HG03139 (cell line): ENCODE results near the gene LPP.

ENCODE experiments used
- ATAC-seq: cut with Tn5 transposase; IDR thresholded peaks from one replicate; pipeline ENCODE4 v1.9.1; 2021; ENCODE audit not compliant: unreplicated experiment

Gene LPP

DNA sequence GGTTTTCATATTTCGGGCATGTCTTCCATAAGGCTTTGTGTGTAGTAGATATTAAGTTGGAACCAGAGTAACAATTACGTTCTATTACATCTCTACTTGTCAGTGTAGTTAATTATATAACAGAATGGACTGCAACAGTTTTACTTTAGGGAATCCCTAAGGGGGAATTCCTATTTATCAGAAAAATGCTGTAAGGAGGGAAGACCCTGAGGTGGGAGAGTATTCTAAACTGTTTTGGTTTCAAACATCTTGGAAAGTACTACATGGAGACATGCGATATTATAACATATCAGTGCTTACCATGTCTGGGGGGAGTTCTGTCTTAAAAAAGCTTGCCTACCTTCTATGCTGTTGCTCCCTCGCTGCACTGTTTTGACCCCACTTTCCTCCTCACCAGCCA lies 238.1 kb downstream of the LPP start:
- no peak for ATAC-seq

- no peak for ATAC-seq
These were observed 240.7 kb downstream of the LPP start for GRCh38 chr3:188394623-188395022.

DNA sequence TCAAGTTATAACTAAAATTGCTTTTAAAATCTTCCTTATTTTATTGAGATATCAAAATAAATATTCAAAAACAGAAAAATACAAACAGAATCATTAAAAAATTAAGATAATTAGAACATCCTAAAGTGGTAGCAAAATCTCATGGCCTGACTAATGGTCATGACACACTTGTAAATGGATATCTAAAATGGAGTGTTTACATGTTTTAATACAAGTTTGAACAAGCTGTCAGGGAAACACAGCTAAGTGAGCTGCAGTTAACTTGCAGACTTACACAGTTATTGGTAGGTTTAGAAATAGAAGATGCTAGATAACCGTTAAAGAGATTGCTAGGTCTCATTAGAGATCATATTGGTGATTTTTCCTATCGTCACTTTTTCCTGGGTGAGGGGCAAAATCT lies 242.3 kb downstream of the LPP start:
- no peak for ATAC-seq

DNA sequence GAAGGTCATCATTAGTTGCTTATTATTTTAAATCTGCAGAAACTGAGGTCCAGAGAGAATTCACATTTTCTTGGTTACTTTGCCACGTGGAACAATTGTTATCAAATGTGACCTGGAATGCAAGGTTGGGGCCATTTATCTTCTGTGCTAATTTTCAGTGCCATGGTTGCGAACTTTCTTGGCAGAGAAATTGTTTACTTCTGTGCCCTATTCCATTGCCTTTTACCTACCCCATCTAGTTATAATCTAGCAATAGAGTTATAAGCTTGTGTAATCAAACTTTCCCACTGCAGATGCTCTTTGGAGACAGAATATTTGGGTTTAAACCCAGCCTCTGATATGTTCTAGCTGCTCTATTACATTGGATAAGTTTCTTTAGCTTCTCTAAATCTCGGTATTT lies 242.9 kb downstream of the LPP start:
- no peak for ATAC-seq

GRCh38 chr3:188397766-188398705 lies 244.1 kb downstream of the LPP start:
- no peak for ATAC-seq

- peak; percentile 90 for ATAC-seq
These were observed 246.7 kb downstream of the LPP start for GRCh38 chr3:188400494-188401243.

- ATAC-seq = no peak
These were observed 247.5 kb downstream of the LPP start for GRCh38 chr3:188401244-188401993.

- ATAC-seq = no peak
These were observed 248.3 kb downstream of the LPP start for GRCh38 chr3:188402229-188402628.

DNA sequence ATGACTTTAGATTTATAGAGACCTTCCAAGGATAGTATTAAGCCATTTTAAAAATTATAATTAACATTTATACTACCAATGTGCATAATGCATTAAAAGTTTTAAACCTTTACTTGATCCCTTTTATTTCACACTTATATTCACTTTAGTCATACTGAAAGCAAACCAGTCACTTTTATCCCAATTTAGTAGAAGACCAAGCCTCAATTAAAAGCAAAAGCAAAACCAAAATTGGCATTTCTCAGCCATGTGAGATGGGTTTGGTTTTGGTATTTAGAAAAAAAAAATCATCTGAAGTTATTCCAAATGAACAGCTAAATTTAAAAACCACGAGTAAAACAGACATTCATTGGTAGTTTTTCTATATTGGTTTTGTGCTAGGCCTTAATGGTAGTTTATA lies 249.4 kb downstream of the LPP start:
- no peak for ATAC-seq

GRCh38 chr3:188404124-188404523 lies 250.2 kb downstream of the LPP start:
- ATAC-seq = no peak

DNA sequence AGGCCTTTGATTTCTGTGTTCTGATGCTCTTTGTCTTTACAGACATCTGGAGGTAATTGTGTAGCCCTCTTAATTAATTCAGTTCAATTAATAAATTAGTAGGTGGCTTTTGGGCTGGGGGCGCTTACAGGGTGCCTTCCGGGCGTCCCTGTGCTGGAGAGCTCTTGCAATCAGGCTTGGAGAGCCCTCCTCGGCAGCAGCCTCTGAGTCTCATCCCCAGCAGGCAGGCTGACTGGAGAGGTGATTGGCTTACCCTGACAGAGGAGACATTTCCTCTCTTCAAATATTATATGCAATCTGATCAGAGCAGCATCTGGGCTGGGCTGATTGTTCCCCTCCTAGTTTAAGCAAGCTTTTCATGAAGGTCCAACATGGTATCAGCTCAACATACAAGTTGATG lies 250.7 kb downstream of the LPP start:
- no peak for ATAC-seq

DNA sequence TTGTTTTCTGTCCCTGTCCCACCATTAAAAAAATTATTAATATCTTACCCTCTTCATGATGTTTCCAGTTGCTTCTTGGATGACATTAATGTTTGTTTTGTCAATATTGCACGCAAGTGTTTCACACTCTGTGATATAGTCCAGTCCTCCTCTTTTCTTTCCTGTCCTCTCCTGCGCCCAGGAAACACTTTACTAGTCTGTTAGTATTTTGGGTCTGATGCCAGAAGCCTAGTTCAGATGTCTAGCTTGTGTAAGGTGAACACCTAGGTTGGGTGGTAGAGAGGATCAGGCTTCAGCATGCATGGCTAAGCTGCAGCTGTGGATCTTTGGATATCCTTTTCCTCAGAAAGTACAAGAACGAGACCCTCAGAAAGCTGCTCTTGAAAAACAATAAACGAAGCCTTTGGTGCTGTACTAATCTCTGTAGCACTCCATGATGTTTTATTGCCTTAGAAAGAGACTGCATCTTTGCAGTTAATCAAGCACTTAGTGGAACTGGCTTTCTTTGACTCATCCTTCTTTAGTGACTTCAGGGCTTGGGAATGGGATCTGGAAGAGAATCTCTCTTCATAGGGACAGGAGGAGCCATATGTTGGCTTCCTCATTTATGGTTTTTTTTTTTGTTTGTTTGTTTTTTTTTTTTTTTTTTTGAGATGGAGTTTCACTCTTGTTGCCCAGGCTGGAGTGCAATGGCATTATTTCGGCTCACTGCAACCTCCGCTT lies 253.4 kb downstream of the LPP start:
- ATAC-seq = no peak

DNA sequence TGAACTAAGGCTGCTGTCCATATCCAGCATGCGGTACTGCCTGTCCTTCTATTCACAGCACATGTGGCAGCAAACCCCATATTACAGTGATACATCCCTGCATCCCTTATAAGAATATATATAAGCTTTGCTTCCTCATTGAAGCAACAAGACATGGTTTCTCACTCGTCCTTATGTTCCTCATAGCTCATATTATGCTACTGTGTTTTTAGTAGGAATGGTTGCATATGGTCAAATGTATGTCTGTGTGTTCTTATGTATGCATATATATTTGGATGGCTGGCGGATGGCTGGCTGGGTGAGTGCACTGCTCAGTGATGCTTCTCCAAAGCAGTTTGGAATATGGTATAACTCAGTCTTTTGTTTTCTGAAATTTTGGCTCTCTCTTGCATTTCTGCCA lies 254.9 kb downstream of the LPP start:
- no peak for ATAC-seq

- no peak for ATAC-seq
These were observed 257.8 kb downstream of the LPP start for GRCh38 chr3:188411750-188412149.

- ATAC-seq = no peak
These were observed 261.2 kb downstream of the LPP start for GRCh38 chr3:188415196-188415595.

- ATAC-seq = no peak
These were observed 262.1 kb downstream of the LPP start for GRCh38 chr3:188416041-188416440.

DNA sequence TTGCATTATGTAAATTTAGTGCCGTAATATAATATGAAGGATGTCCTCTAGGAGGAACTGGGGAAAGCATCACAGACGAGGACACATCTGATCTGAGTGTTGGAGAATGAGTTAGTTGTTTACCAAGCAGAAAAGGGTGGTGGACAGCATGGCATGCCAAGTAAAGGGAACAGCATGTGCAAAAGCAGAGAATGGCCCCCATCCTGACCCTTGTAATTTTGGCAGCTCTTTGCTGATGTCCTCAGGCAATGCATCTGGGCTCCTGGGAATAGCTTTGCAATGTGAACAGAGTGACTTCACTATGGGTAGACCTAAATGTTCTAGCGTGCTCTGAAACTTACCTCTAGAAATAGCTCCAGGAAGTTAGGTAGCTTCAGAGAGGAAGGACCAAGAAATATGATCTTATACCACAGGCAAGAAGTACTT lies 263.3 kb downstream of the LPP start:
- ATAC-seq = no peak

DNA sequence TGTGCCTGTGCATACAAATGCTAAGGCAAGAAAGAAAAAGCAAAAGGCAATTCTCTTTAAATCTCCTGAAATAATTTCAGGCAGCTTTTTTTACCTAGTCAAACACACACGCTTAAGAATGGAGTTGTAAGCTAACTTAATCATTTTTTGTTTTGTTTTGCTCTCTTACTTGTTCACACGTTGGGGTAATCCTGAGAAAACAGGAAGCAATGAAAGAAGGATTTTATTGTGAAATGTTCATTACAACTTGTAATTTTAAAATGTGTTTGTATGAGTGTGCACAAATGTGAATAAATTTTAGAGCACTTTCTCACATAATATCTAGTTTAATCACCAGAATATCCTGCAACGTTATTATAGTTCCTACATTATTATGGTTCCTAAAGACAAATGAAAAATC lies 263.8 kb downstream of the LPP start:
- no peak for ATAC-seq

DNA sequence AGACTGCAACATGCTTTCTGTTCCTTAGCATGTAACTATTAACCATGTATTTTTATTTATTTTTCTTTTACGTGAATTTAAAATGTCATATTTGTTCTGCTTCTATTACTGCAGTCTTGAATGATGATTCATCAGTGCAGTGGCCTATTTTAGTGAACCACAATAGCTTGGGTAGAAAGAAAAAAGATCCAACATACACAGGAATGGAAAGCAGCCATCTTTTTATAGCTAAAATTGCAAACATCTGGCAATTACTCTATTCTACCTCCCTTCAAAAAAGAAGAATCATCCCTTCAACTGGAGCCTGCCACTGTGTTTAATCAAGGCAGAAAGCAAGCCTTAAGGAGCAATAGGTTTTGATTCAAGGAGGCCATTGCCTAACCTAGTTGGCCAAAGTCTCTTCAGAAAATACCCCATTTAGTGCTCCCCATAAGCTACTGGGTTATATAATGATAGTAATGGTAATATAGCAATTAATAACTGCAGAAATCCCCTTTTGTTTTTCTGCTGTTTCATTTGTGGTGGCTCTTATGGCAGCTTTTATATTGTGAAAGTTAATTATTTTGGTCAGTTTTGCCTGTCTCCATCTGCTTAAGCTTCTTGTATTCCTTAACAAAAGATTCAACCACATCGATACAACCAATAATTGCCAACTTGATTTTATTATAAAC lies 267.3 kb downstream of the LPP start:
- ATAC-seq = peak; percentile 11

- peak; percentile 100 for ATAC-seq
These were observed 268.0 kb downstream of the LPP start for GRCh38 chr3:188421836-188422540.
